Smooth muscle cell (in vitro differentiated cells): ENCODE data around the gene RABGGTA. TPM values are rescaled to one million over a fixed set of nuclear protein-coding genes. Genes with fewer than 3 reads are reported as not detected.

Experiments
- DNase-seq: peaks from one replicate; lab custom pipeline; 2025; ENCODE audit not compliant: unreplicated experiment; lab: John Stamatoyannopoulos, UW
- H2AFZ ChIP-seq: fragments of 200-600 bp; sonication (generic); 2 replicates; pipeline ENCODE4 v1.6.0; 2016; ENCODE audit warnings: antibody characterized with exemption, low read depth, mild to moderate bottlenecking
- H3F3A ChIP-seq: fragments of 200-600 bp; sonication (generic); 2 replicates; pipeline ENCODE4 v1.6.0; 2017; ENCODE audit warnings: antibody characterized with exemption, low read depth
- H3K27ac ChIP-seq: fragments of 200-600 bp; sonication (generic); 2 replicates; pipeline ENCODE4 v1.5.1; 2016; ENCODE audit warnings: low read depth, mild to moderate bottlenecking
- H3K27me3 ChIP-seq: fragments of 200-600 bp; sonication (generic); 2 replicates; pipeline ENCODE4 v1.6.1; 2016; ENCODE audit warnings: low read depth, mild to moderate bottlenecking
- H3K36me3 ChIP-seq: fragments of 200-600 bp; sonication (generic); 2 replicates; pipeline ENCODE4 v1.5.1; 2016; ENCODE audit warnings: low read depth
- H3K4me1 ChIP-seq: fragments of 200-600 bp; sonication (generic); 2 replicates; pipeline ENCODE4 v1.5.1; 2016; ENCODE audit warnings: low read depth
- H3K4me2 ChIP-seq: fragments of 200-600 bp; sonication (generic); 2 replicates; pipeline ENCODE4 v1.6.0; 2016; ENCODE audit warnings: mild to moderate bottlenecking
- H3K4me3 ChIP-seq: fragments of 200-600 bp; sonication (generic); 2 replicates; pipeline ENCODE4 v1.5.1; 2016; ENCODE audit warnings: mild to moderate bottlenecking
- H3K79me2 ChIP-seq: fragments of 200-600 bp; sonication (generic); 2 replicates; pipeline ENCODE4 v1.6.0; 2016; ENCODE audit warnings: low read depth, mild to moderate bottlenecking
- H3K9ac ChIP-seq: fragments of 200-600 bp; sonication (generic); 2 replicates; pipeline ENCODE4 v1.6.0; 2016; ENCODE audit warnings: low read depth
- H3K9me3 ChIP-seq: fragments of 200-600 bp; sonication (generic); replicated peaks from 2 replicates; pipeline ENCODE4 v1.5.1; 2016; ENCODE audit warnings: low read depth
- H4K20me1 ChIP-seq: fragments of 200-600 bp; sonication (generic); 2 replicates; pipeline ENCODE4 v1.6.0; 2016; ENCODE audit warnings: low read depth
- CTCF ChIP-seq: fragments of 200-600 bp; sonication (generic); IDR thresholded peaks from 2 replicates; pipeline ENCODE4 v1.5.1; 2017; ENCODE audit warnings: borderline replicate concordance, mild to moderate bottlenecking, antibody characterized with exemption; ENCODE audit not compliant: insufficient read depth, poor library complexity, severe bottlenecking
- WGBS: methylation state at CpG from one replicate; pipeline ENCODE4 v1.1.7; 2016; ENCODE audit warnings: low lambda C conversion rate; 5-methylcytosine and 5-hydroxymethylcytosine counted together
- polyA plus RNA-seq: library from polyadenylated mRNA; unstranded; fragments of >200 nt; fragmentation: Nextera tagmentation; extraction: Ambion mirVana; gene quantifications from 2 replicates; pipeline ENCODE4 v1.2.1, GENCODE V29; 2016
- total RNA-seq: library from RNA; depleted of rRNA; stranded (reverse); fragments of >200 nt; gene quantifications from 2 replicates; pipeline ENCODE4 v1.2.3, GENCODE V29; 2014

The RABGGTA gene
- total and polyA plus RNA-seq, 2 experiments from 2014 or later = 18.5 to 33.4 TPM

- H3K4me1 ChIP-seq = peaks cover 13% of the 10 kb centered on the region
- DNase-seq = peak; percentile 17
- H3K79me2 ChIP-seq = peaks cover 16% of the 10 kb centered on the region
- no peaks in the 10 kb centered on the region for H4K20me1 ChIP-seq
- peaks cover 7% of the 10 kb centered on the region for H3F3A ChIP-seq
- no peaks in the 10 kb centered on the region for H3K27me3 ChIP-seq
- peak overlapping the region; percentile 80 for H3K27ac ChIP-seq
- peak overlapping the region; percentile 90 for H2AFZ ChIP-seq
- peak overlapping the region; percentile 92 for H3K9ac ChIP-seq
- peak overlapping the region; percentile 99 for H3K4me2 ChIP-seq
- H3K4me3 ChIP-seq = peak overlapping the region; percentile 88
- H3K9me3 ChIP-seq = no peaks in the 10 kb centered on the region
- H3K36me3 ChIP-seq = no peaks in the 10 kb centered on the region
- no peak for TF ChIP-seq CTCF
- WGBS = 63% methylated on average over 7 of the region's 7 CpGs
Measured at GRCh38 chr14:24298892-24299254, 27.5 kb upstream of the RABGGTA start.

- Histone ChIP-seq H3K4me1 (peaks cover 13% of the 10 kb centered on the region), H4K20me1 (no peaks in the 10 kb centered on the region), H2AFZ (no peak overlapping the region), H3K9ac (no peak overlapping the region), H3F3A (peaks cover 7% of the 10 kb centered on the region), H3K9me3 (no peaks in the 10 kb centered on the region), H3K27ac (peak overlapping the region; percentile 50), H3K4me3 (no peak overlapping the region), H3K27me3 (no peaks in the 10 kb centered on the region), H3K79me2 (peaks cover 16% of the 10 kb centered on the region), H3K4me2 (no peak overlapping the region), H3K36me3 (no peaks in the 10 kb centered on the region)
- 63% methylated on average over 5 of the region's 5 CpGs for WGBS
- no peak for DNase-seq
- TF ChIP-seq CTCF = peak; percentile 32
Measured at GRCh38 chr14:24297190-24297964, 26.0 kb upstream of the RABGGTA start.

- WGBS = 68% methylated on average over 12 of the region's 12 CpGs
- peaks cover 7% of the 10 kb centered on the region for H3F3A ChIP-seq
- peaks cover 16% of the 10 kb centered on the region for H3K79me2 ChIP-seq
- no peak overlapping the region for H3K4me3 ChIP-seq
- H3K27me3 ChIP-seq = no peaks in the 10 kb centered on the region
- peak; percentile 9 for DNase-seq
- peak overlapping the region; percentile 42 for H3K9ac ChIP-seq
- TF ChIP-seq CTCF = peak; percentile 63
- H3K4me2 ChIP-seq = no peak overlapping the region
- H4K20me1 ChIP-seq = no peaks in the 10 kb centered on the region
- H2AFZ ChIP-seq = no peak overlapping the region
- no peaks in the 10 kb centered on the region for H3K9me3 ChIP-seq
- H3K27ac ChIP-seq = peak overlapping the region; percentile 65
- peaks cover 13% of the 10 kb centered on the region for H3K4me1 ChIP-seq
- no peaks in the 10 kb centered on the region for H3K36me3 ChIP-seq
Measured at GRCh38 chr14:24296341-24297157, 25.2 kb upstream of the RABGGTA start.
